Measurements from ENCODE around the gene ZMYND12. TPM values are rescaled to one million over a fixed set of nuclear protein-coding genes. Genes with fewer than 3 reads are reported as not detected.

ZMYND12 gene
- total and polyA plus RNA-seq, 2 of the 4 experiments (the other 2 are of a cell fraction) = under 0.01 to 0.03 TPM

DNA sequence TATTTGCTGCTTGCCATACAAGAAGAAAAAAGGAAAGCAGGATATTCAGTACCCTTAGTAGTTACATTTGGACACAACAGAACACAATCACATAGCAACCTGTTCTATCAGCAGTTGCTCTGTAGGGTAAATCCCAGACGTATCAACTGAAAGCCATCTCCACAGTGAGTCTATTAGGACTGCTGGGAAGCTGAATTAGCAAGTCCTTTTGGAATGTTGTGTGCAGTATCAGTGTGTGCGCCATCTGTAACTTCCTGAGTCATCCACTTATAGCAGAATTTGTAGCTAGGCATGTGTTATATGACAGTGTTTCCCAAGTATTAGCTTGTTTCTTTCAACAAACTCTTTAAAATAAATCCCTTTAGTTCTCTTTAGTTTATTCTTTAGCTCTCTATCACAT lies 28.6 kb upstream of the ZMYND12 start:
- TF ChIP-seq CHD1 (IDR thresholded peaks at IDR 0.05; ENCODE audit: low read depth, low read length) (no peak), RAD21 (IDR thresholded peaks at IDR 0.05; ENCODE audit: low read length) (0 out of 2 replicates have a peak, but pooled peaks have one; percentile 12), ELK1 (IDR thresholded peaks at IDR 0.05; ENCODE audit: borderline replicate concordance, low read depth, low read length) (no peak), FOS (IDR thresholded peaks at IDR 0.05; ENCODE audit: low read depth, low read length) (peak; percentile 62; the same call in 1 of the 2 replicates), MAFK (IDR thresholded peaks at IDR 0.05; ENCODE audit: low read depth, low read length) (peak; percentile 55), USF2 (IDR thresholded peaks at IDR 0.05; ENCODE audit: low read depth, low read length) (no peak), CEBPB (IDR thresholded peaks at IDR 0.05; ENCODE audit: low read depth, low read length) (0 out of 2 replicates have a peak, but pooled peaks have one; percentile 15), NFE2L2 (IDR thresholded peaks at IDR 0.05; ENCODE audit: low read depth, low read length) (peak; percentile 94)
- no peaks in the 10 kb centered on the region for H3K27me3 ChIP-seq (ENCODE audit: control insufficient read depth, insufficient read depth, low read length)
- H3K14ac ChIP-seq (replicated peaks; ENCODE audit: low read depth, low read length) = no peak overlapping the region
- H2AFZ ChIP-seq (replicated peaks; ENCODE audit: low read length, poor library complexity) = no peak overlapping the region
- no peaks in the 10 kb centered on the region for H3K9me1 ChIP-seq (ENCODE audit: insufficient read depth, low read length)
- no peak overlapping the region for H4K91ac ChIP-seq (ENCODE audit: insufficient read depth, low read depth, low read length)
- ChIA-PET CTCF (interaction anchor here (0.7 to 1.0 kb wide), 2 partner anchors 9 to 207 kb away, joined by 3 read pairs; no protein-coding TSS in a partner anchor), POLR2A (ENCODE audit: unreplicated experiment) (no interaction called here)
- WGBS, 2 experiments (ENCODE audit: extremely low coverage in 2 of 2, insufficient read length in 1 of 2) = no CpG with 5 or more reads among the region's 2 CpGs
- in situ Hi-C loops (cut with MboI; ENCODE audit: low sequenced_read_pairs) = no loop called here
- no peak overlapping the region for H2BK20ac ChIP-seq (ENCODE audit: low read depth, low read length)
- no peak overlapping the region for H4K5ac ChIP-seq (ENCODE audit: low read depth, low read length)
- no peaks in the 10 kb centered on the region for H3K4me1 ChIP-seq (ENCODE audit: control insufficient read depth, insufficient read depth, low read length)
- H2BK15ac ChIP-seq (ENCODE audit: low read depth, low read length) = no peak overlapping the region
- H2BK5ac ChIP-seq (ENCODE audit: low read depth, low read length, poor library complexity, severe bottlenecking) = no peak overlapping the region
- intact Hi-C loops (cut with micrococcal nuclease) = no loop called here
- no peaks in the 10 kb centered on the region for H3K79me1 ChIP-seq (ENCODE audit: low read depth in 1 of 2, low read length in 2 of 2)
- no TSS peak for BruUV-seq (replicated peaks)
- H4K20me1 ChIP-seq (ENCODE audit: insufficient read depth, low read length) = no peaks in the 10 kb centered on the region
- H3K4me3 ChIP-seq (ENCODE audit: insufficient read depth, low read depth, low read length) = no peak overlapping the region
- ATAC-seq (ENCODE audit: low read depth) = peak; percentile 99
- dilution Hi-C loops (cut with HindIII; ENCODE audit: low sequenced_read_pairs, unreplicated experiment) = no loop called here
- no peak overlapping the region for H2BK120ac ChIP-seq (ENCODE audit: low read depth, low read length)
- H3K36me3 ChIP-seq (ENCODE audit: control insufficient read depth, insufficient read depth, low read length) = no peaks in the 10 kb centered on the region
- no peaks in the 10 kb centered on the region for H3K9me3 ChIP-seq (ENCODE audit: control insufficient read depth, insufficient read depth, low read length)
- no peak overlapping the region for H3K27ac ChIP-seq (ENCODE audit: insufficient read depth, low read length)
- H3K56ac ChIP-seq (ENCODE audit: extremely low read depth, insufficient read depth, low read length) = no peak overlapping the region
- H2AK9ac ChIP-seq (replicated peaks; ENCODE audit: low read depth, low read length, poor library complexity) = no peak overlapping the region
- H4K8ac ChIP-seq (ENCODE audit: low read depth in 2 of 2, low read length in 2 of 2) = no peak overlapping the region
- peak overlapping the region; percentile 56; the same call in 1 of the 2 replicates for H3K4me2 ChIP-seq (ENCODE audit: low read depth, low read length)
- H3K23ac ChIP-seq (ENCODE audit: low read depth, low read length) = no peak overlapping the region
- no peak overlapping the region for H3K9ac ChIP-seq (ENCODE audit: low read depth, low read length)
- no peak overlapping the region for H3K18ac ChIP-seq (ENCODE audit: low read depth, low read length)
- H2AK5ac ChIP-seq (ENCODE audit: low read depth, low read length) = no peak overlapping the region
- DNase-seq = peak; percentile 95
- H3K4ac ChIP-seq (ENCODE audit: low read depth, low read length) = no peak overlapping the region

Measured in IMR-90 (cell line).